ENCODE results near the gene DENND4A.
"Not testable (repeated sequence)": the region's sequence is repeated elsewhere in the genome, so short reads cannot be mapped to it uniquely, and the experiment has no call there.

The DENND4A gene

GRCh38 chr15:65752151-65752700 lies 39.9 kb downstream of the DENND4A start:
- DNase-seq: no peak

- no peak for DNase-seq
These were observed 40.7 kb downstream of the DENND4A start for GRCh38 chr15:65751431-65751830.

- DNase-seq: no peak
These were observed 44.8 kb downstream of the DENND4A start for GRCh38 chr15:65747265-65747664.

GRCh38 chr15:65743637-65744252 lies 48.3 kb downstream of the DENND4A start:
- DNase-seq: no peak

GRCh38 chr15:65740148-65740547 lies 51.9 kb downstream of the DENND4A start:
- no peak for DNase-seq

- no peak for DNase-seq
These were observed 53.4 kb downstream of the DENND4A start for GRCh38 chr15:65738649-65739048.

GRCh38 chr15:65733599-65733998 lies 58.5 kb downstream of the DENND4A start:
- DNase-seq: not testable (repeated sequence)

- DNase-seq: no peak
These were observed 59.4 kb downstream of the DENND4A start for GRCh38 chr15:65732698-65733097.

GRCh38 chr15:65731926-65732325 lies 60.2 kb downstream of the DENND4A start:
- DNase-seq: no peak

GRCh38 chr15:65730549-65731172 lies 61.4 kb downstream of the DENND4A start:
- DNase-seq: no peak

GRCh38 chr15:65724464-65725215 lies 67.5 kb downstream of the DENND4A start:
- DNase-seq: no peak

GRCh38 chr15:65723876-65724275 lies 68.2 kb downstream of the DENND4A start:
- no peak for DNase-seq

- no peak for DNase-seq
These were observed 69.9 kb downstream of the DENND4A start for GRCh38 chr15:65722191-65722590.

- no peak for DNase-seq
These were observed 79.7 kb downstream of the DENND4A start for GRCh38 chr15:65712415-65712814.

GRCh38 chr15:65695081-65695480 lies 97.0 kb downstream of the DENND4A start:
- DNase-seq: no peak

- DNase-seq: no peak
These were observed 101.3 kb downstream of the DENND4A start for GRCh38 chr15:65690778-65691177.

GRCh38 chr15:65690173-65690572 lies 101.9 kb downstream of the DENND4A start:
- no peak for DNase-seq

- no peak for DNase-seq
These were observed 103.6 kb downstream of the DENND4A start for GRCh38 chr15:65688462-65688861.

GRCh38 chr15:65682404-65682911 lies 109.6 kb downstream of the DENND4A start:
- DNase-seq: no peak

- no peak for DNase-seq
These were observed 111.5 kb downstream of the DENND4A start for GRCh38 chr15:65680544-65680943.

GRCh38 chr15:65676123-65676522 lies 116.0 kb downstream of the DENND4A start:
- DNase-seq: no peak

- DNase-seq: no peak
These were observed 116.5 kb downstream of the DENND4A start for GRCh38 chr15:65675551-65675950.

- DNase-seq: no peak
These were observed 125.8 kb downstream of the DENND4A start for GRCh38 chr15:65666257-65666656.

Data from C1 segment of cervical spinal cord (tissue), 14 donors.